Measurements from ENCODE around the gene FLYWCH2.
A peak's percentile ranks its signal among the peaks of the same experiment; 100 is the strongest.

The FLYWCH2 gene, protein sequence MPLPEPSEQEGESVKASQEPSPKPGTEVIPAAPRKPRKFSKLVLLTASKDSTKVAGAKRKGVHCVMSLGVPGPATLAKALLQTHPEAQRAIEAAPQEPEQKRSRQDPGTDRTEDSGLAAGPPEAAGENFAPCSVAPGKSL

DNA sequence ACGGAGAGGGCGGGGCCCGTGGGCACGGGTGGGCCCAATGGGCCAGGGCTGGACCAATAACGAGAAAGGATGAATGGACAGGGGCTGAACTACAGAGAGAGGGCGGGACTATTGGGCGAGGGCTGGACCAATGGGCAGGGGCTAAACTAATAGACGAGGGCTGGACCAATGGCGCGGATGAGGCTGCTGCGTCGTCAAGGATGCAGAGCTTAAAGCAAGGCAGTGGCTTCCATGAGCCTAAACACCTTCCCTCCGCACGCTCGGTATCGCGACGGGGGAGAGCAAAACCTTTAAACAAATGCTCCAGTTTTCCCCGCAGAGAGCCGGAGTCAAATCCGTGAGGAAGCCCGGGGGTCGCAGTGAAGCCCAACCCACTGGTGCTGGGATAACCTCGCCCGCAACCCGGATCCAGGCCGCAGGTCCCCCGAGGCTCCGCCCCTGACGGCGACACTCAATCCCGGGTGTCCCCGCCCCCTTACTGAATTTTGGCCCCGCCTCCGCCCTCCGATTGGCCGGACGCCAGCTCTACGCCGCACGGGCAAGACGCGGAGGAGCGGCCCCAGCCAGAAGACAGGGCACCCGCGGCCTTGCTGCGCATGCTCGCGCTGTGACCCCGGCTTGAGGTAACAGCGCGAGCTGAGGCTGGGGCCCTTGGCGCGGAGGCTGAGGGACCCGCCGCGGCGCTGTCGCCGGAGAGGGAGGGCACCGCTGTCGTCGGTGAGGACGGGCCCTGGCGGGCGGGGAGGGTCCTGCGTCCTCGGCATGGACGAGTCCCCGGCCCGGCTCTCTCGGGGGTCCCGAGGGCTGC, at the start of gene FLYWCH2:
Gene FLYWCH2, plus strand, starts transcription at position 566 of the 808 bp plus-strand sequence. CDS start 13,235 bp downstream, outside the sequence.
- DNase-seq (ENCODE audit: extremely low read depth, insufficient read length): peak; percentile 99
- Histone ChIP-seq H3K27me3 (replicated peaks; ENCODE audit: control insufficient read depth, insufficient read depth, low read length) (no peaks in the 10 kb centered on the region), H3K36me3 (ENCODE audit: control insufficient read depth, insufficient read depth, low read length) (no peaks in the 10 kb centered on the region), H3K4me3 (replicated peaks; ENCODE audit: low read depth, low read length) (peak within 1 kb of the TSS; percentile 96)
- TF ChIP-seq, protein P1, sequence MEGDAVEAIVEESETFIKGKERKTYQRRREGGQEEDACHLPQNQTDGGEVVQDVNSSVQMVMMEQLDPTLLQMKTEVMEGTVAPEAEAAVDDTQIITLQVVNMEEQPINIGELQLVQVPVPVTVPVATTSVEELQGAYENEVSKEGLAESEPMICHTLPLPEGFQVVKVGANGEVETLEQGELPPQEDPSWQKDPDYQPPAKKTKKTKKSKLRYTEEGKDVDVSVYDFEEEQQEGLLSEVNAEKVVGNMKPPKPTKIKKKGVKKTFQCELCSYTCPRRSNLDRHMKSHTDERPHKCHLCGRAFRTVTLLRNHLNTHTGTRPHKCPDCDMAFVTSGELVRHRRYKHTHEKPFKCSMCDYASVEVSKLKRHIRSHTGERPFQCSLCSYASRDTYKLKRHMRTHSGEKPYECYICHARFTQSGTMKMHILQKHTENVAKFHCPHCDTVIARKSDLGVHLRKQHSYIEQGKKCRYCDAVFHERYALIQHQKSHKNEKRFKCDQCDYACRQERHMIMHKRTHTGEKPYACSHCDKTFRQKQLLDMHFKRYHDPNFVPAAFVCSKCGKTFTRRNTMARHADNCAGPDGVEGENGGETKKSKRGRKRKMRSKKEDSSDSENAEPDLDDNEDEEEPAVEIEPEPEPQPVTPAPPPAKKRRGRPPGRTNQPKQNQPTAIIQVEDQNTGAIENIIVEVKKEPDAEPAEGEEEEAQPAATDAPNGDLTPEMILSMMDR (IDR thresholded peaks at IDR 0.05; ENCODE audit: insufficient read depth, low read length, poor library complexity, severe bottlenecking): no peak

DNA sequence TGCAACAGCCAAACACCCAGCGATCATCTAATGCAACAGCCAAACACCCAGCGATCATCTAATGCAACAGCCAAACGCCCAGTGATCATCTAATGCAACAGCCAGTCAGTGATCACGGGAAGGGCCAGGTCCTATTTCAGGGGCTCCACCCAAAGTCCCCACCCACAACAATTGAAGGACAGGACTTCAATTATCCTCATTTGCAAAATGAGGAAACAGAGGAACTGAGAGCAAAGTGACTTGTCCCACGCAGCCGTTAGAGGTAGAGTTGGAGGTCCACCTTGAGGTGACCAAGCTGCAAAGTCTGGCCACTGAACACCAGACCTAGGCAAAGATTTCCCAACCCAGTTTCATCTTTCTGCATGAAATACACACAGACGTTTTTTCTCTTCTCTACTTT, 49.2 kb upstream of the FLYWCH2 start:
- DNase-seq (ENCODE audit: extremely low read depth, insufficient read length): no peak
- Histone ChIP-seq H3K27me3 (replicated peaks; ENCODE audit: control insufficient read depth, insufficient read depth, low read length) (no peaks in the 10 kb centered on the region; the same call in 1 of the 2 replicates), H3K36me3 (ENCODE audit: control insufficient read depth, insufficient read depth, low read length) (no peaks in the 10 kb centered on the region), H3K4me3 (replicated peaks; ENCODE audit: low read depth, low read length) (no peak overlapping the region)
- TF ChIP-seq, protein P1 (IDR thresholded peaks at IDR 0.05; ENCODE audit: insufficient read depth, low read length, poor library complexity, severe bottlenecking): no peak

DNA sequence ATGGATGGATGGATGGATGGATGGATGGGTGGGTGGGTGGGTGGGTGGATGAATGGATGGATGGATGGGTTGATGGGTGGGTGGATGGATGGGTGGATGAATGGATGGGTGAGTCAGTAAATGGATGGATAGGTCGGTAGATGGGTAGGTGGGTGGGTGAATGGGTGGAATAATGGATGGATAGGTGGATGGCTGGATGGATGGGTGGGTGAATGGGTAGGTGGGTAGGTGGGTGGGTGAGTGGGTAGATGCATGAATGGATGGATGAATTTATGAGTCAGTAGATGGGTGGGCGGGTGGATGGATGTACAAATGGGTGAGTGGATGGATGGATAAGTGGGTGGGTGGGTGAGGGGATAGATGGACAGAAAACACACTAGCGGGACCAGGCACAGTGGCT, 48.0 kb upstream of the FLYWCH2 start:
- Histone ChIP-seq H3K27me3 (replicated peaks; ENCODE audit: control insufficient read depth, insufficient read depth, low read length) (no peaks in the 10 kb centered on the region; the same call in 1 of the 2 replicates), H3K4me3 (replicated peaks; ENCODE audit: low read depth, low read length) (no peak overlapping the region), H3K36me3 (ENCODE audit: control insufficient read depth, insufficient read depth, low read length) (no peaks in the 10 kb centered on the region)
- no peak for DNase-seq (ENCODE audit: extremely low read depth, insufficient read length)
- TF ChIP-seq, protein P1 (IDR thresholded peaks at IDR 0.05; ENCODE audit: insufficient read depth, low read length, poor library complexity, severe bottlenecking): no peak

DNA sequence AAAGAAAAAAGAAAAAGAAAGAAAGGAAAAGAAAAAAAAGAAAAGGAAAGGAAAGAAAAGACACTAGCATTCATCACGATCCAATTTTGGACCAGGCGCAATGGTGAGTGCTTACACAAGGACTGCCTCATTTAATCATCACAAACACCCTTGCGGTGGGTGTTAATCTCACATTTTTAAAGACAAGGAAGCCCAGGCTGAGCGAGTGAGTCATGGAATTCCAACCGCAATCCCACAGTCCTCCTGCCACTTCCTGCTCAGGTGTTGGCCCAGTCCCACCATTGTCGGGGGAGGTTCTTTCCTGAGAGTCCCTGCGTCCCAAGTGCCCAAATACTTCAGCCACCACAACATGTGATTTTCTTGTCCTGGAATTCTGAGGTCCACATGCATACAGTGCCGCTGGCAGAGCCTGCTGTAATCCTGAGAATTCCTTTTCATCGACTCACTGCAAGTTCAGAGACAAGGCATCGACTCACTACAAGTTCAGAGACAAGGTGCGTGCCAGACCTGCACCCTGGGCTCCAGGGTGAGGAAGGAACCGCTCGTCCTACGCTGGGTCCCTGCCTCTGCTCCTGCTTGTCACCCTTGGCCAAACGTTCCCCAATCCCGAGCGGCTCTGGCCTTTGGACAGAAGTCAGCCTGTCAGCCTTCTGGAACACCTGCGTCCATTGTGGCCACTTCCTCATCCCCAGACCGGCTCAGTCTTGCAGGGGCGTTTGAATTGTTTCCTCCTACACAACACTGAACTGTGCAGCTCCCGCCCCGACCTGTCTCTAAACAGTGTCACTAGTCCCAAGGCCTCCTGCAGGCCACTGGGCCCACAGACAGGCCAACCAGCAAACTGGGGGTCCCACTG, 47.1 kb upstream of the FLYWCH2 start:
- TF ChIP-seq, protein P1 (IDR thresholded peaks at IDR 0.05; ENCODE audit: insufficient read depth, low read length, poor library complexity, severe bottlenecking): no peak
- no peak overlapping the region for H3K4me3 ChIP-seq (replicated peaks; ENCODE audit: low read depth, low read length)
- no peaks in the 10 kb centered on the region; the same call in 1 of the 2 replicates for H3K27me3 ChIP-seq (replicated peaks; ENCODE audit: control insufficient read depth, insufficient read depth, low read length)
- no peaks in the 10 kb centered on the region for H3K36me3 ChIP-seq (ENCODE audit: control insufficient read depth, insufficient read depth, low read length)
- DNase-seq (ENCODE audit: extremely low read depth, insufficient read length): no peak

DNA sequence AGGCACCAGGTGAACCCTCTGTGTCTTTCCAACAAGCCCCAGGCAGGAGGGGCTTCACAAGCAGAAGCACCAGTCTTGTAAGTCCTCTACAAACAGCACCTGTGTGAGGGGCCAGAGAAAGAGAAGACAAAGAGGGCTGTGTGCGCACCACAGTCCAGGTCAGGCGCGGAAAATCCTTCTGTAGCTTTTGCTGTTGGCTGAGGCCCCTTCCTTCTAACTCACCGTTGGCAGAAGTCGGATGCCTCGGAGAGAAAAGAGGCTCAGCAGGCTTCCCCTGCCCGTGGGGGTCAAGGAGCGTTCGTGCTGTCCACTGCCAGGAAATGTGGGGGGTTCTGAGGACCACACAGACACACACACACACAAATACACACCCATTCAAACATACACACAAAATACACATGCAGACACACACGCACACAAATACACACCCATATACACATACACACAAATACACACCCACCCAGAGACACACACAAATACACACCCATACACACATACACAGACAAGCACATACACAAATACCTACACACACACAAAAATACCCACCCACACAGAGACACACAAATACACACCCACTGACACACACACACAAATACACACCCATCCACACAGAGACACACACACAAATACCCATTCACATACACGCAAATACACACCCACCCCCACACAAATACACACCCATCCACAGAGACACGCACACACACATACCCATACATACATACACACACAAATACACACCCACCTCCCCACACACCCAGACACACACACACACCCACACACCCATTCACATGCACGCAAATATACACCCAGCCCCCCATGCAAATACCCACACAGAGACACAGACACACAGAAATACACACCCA, 46.1 kb upstream of the FLYWCH2 start:
- no peaks in the 10 kb centered on the region for H3K36me3 ChIP-seq (ENCODE audit: control insufficient read depth, insufficient read depth, low read length)
- no peaks in the 10 kb centered on the region; the same call in 1 of the 2 replicates for H3K27me3 ChIP-seq (replicated peaks; ENCODE audit: control insufficient read depth, insufficient read depth, low read length)
- TF ChIP-seq, protein P1 (IDR thresholded peaks at IDR 0.05; ENCODE audit: insufficient read depth, low read length, poor library complexity, severe bottlenecking): no peak
- no peak overlapping the region for H3K4me3 ChIP-seq (replicated peaks; ENCODE audit: low read depth, low read length)
- no peak for DNase-seq (ENCODE audit: extremely low read depth, insufficient read length)

Data from GM06990 (cell line).